DOHH2 (cell line): Measurements from ENCODE around the gene MAGOH.

Experiments
- CTCF ChIP-seq: fragments of 200-600 bp; sonication (generic); IDR thresholded peaks from one replicate; pipeline ENCODE4 v1.5.1; 2014; ENCODE audit warnings: antibody characterized with exemption, mild to moderate bottlenecking, low read depth, low read length; ENCODE audit not compliant: poor library complexity, severe bottlenecking
- EZH2phosphoT487 ChIP-seq: fragments of 200-600 bp; sonication (generic); IDR thresholded peaks from 2 replicates; pipeline ENCODE4 v1.6.1; 2017; ENCODE audit warnings: borderline replicate concordance, mild to moderate bottlenecking, antibody characterized with exemption, low read length, moderate library complexity, mixed read lengths

- no peak for TF ChIP-seq CTCF
- TF ChIP-seq EZH2phosphoT487, result no peak
Measured at GRCh38 chr1:53186533-53186932, 51.8 kb downstream of the MAGOH start.
